Measurements from ENCODE around the gene AQP9.

Gene AQP9

DNA sequence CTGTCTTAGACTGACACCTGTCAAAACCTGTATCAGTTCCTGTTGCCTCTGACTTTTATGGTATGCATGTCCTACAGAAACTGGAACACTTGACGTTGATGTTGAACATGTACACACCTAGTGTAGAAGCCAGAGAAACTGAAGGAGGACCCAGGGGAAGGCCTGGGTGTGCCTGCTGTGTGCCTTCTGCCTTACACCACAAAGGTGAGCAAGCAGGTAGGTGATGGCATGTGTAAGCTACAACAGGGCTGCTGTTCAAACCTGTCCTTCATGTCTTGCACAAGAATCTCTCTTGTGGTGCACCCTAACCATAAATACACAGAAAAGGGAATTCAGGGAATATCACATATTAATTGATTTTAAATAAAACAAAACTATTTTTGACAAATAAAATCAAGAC lies 13.6 kb upstream of the AQP9 start:
- no peak for DNase-seq (ENCODE audit: low read depth)
- TF ChIP-seq, protein P1, sequence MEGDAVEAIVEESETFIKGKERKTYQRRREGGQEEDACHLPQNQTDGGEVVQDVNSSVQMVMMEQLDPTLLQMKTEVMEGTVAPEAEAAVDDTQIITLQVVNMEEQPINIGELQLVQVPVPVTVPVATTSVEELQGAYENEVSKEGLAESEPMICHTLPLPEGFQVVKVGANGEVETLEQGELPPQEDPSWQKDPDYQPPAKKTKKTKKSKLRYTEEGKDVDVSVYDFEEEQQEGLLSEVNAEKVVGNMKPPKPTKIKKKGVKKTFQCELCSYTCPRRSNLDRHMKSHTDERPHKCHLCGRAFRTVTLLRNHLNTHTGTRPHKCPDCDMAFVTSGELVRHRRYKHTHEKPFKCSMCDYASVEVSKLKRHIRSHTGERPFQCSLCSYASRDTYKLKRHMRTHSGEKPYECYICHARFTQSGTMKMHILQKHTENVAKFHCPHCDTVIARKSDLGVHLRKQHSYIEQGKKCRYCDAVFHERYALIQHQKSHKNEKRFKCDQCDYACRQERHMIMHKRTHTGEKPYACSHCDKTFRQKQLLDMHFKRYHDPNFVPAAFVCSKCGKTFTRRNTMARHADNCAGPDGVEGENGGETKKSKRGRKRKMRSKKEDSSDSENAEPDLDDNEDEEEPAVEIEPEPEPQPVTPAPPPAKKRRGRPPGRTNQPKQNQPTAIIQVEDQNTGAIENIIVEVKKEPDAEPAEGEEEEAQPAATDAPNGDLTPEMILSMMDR (conservative IDR thresholded peaks at IDR 0.05; ENCODE audit: low read length), result no peak

DNA sequence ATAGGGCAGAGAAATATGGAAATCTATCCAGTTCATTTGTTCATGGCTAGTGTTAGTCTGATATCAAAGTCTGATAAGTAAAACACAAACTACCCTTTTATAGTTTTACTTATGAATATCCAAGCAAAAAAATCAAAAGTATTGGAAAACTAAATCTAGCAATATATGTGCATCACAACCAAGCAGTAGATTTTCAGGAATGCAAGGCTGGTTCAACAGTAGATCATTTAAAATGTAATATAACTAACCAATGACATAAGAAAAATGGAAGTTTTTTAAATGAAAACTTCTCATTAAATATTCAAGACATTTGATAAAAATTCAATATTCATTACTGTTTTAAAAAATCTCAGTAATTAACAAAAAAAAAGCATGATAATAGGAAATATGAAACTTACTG lies 12.8 kb upstream of the AQP9 start:
- H3K4me3 ChIP-seq (ENCODE audit: low read length), result no peak overlapping the region
- TF ChIP-seq, protein P1 (conservative IDR thresholded peaks at IDR 0.05; ENCODE audit: low read length), result no peak
- no peak for DNase-seq (ENCODE audit: low read depth)

More for the DNA sequence above, 13.6 kb upstream of the AQP9 start:
- no peak overlapping the region for H3K4me3 ChIP-seq (ENCODE audit: low read length)

- H3K4me3 ChIP-seq (ENCODE audit: low read length), result no peak overlapping the region
- DNase-seq (ENCODE audit: low read depth), result no peak
- TF ChIP-seq, protein P1 (conservative IDR thresholded peaks at IDR 0.05; ENCODE audit: low read length), result no peak
Observed at GRCh38 chr15:58134886-58135285, 3.3 kb upstream of the AQP9 start.

- H3K4me3 ChIP-seq (ENCODE audit: low read length), result no peak overlapping the region
- no peak for DNase-seq (ENCODE audit: low read depth)
- TF ChIP-seq, protein P1 (conservative IDR thresholded peaks at IDR 0.05; ENCODE audit: low read length), result no peak
Observed at GRCh38 chr15:58135511-58136174, 2.5 kb upstream of the AQP9 start.

DNA sequence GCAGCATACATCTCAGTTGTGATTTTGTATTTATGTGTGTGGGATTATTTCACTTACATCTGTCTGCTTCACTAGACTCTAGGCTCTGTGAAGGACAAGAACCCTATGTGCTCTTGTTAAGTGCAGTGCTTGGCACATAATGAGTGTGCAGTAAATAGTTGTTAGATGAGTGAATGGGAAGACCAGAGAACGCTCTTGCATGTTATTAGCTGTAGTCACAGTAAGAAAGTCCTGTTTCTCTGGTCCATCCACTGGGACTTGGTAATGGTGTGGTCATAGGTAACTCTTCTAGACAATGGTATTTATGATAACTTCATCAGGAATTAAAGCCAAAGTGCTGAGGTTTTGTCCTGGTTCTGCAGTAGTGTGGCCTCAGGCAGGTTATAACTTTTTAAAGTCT lies 1.4 kb upstream of the AQP9 start:
- TF ChIP-seq, protein P1 (conservative IDR thresholded peaks at IDR 0.05; ENCODE audit: low read length), result no peak
- H3K4me3 ChIP-seq (ENCODE audit: low read length), result no peak overlapping the region
- DNase-seq (ENCODE audit: low read depth), result peak; percentile 8

DNA sequence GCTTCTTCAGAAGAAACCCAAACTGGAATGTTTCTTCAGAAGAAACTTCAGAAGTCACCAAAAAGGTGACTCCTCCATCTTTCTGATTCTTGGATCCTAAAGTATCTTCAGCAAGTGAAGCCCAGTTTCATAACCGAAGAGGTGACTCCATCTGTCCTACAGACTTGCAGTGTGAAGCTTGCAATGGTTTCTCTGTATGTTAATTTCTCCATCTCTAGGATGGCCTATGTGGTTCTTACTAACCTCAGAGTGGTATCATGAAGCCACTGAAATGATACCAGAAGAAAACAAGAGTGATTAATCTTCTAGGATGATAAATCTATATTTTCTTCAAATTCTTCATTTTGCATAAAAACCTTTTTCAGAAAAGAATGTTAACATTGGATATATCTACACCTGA lies 495 bp upstream of the AQP9 start:
- no peak overlapping the region for H3K4me3 ChIP-seq (ENCODE audit: low read length)
- DNase-seq (ENCODE audit: low read depth), result no peak
- TF ChIP-seq, protein P1 (conservative IDR thresholded peaks at IDR 0.05; ENCODE audit: low read length), result no peak

- peak; percentile 82 for DNase-seq (ENCODE audit: low read depth)
- TF ChIP-seq, protein P1 (conservative IDR thresholded peaks at IDR 0.05; ENCODE audit: low read length), result no peak
- no peak overlapping the region for H3K4me3 ChIP-seq (ENCODE audit: low read length)
Observed at GRCh38 chr15:58139276-58139988, 1.3 kb downstream of the AQP9 start.
